ENCODE data around the gene ZNF736.
"Not testable (repeated sequence)": the region's sequence is repeated elsewhere in the genome, so short reads cannot be mapped to it uniquely, and the experiment has no call there.

Gene ZNF736

GRCh38 chr7:64314566-64314965 is 805 bp downstream of the ZNF736 start:
- Histone ChIP-seq H3K27me3 (ENCODE audit: insufficient read depth, low read length, poor library complexity, severe bottlenecking) (no peaks in the 10 kb centered on the region), H4K20me1 (ENCODE audit: insufficient read depth, low read length, poor library complexity, severe bottlenecking) (peaks cover 45% of the 10 kb centered on the region), H3K36me3 (ENCODE audit: insufficient read depth, low read length) (no peaks in the 10 kb centered on the region), H3K4me3 (ENCODE audit: low read length, poor library complexity, severe bottlenecking) (peak overlapping the region; percentile 82), H3K4me1 (ENCODE audit: insufficient read depth, low read length, poor library complexity, severe bottlenecking) (peaks cover 29% of the 10 kb centered on the region), H3K9me3 (ENCODE audit: insufficient read depth, low read depth, low read length) (no peaks in the 10 kb centered on the region), H3F3A (ENCODE audit: low read depth) (no peaks in the 10 kb centered on the region), H3K79me2 (ENCODE audit: insufficient read depth, low read length) (peaks cover 54% of the 10 kb centered on the region), H3K9me2 (replicated peaks; ENCODE audit: low read depth, low read length) (no peaks in the 10 kb centered on the region), H3K4me2 (ENCODE audit: low read depth, low read length, poor library complexity, severe bottlenecking) (peak overlapping the region; percentile 81), H2AFZ (ENCODE audit: low read length) (0 out of 2 replicates have a peak overlapping the region, but pooled peaks have one; percentile 92), H3K9ac (ENCODE audit: low read depth, low read length, poor library complexity, severe bottlenecking) (peak overlapping the region; percentile 92)
- TF ChIP-seq, protein P1, sequence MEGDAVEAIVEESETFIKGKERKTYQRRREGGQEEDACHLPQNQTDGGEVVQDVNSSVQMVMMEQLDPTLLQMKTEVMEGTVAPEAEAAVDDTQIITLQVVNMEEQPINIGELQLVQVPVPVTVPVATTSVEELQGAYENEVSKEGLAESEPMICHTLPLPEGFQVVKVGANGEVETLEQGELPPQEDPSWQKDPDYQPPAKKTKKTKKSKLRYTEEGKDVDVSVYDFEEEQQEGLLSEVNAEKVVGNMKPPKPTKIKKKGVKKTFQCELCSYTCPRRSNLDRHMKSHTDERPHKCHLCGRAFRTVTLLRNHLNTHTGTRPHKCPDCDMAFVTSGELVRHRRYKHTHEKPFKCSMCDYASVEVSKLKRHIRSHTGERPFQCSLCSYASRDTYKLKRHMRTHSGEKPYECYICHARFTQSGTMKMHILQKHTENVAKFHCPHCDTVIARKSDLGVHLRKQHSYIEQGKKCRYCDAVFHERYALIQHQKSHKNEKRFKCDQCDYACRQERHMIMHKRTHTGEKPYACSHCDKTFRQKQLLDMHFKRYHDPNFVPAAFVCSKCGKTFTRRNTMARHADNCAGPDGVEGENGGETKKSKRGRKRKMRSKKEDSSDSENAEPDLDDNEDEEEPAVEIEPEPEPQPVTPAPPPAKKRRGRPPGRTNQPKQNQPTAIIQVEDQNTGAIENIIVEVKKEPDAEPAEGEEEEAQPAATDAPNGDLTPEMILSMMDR (conservative IDR thresholded peaks at IDR 0.05; ENCODE audit: low read length) = no peak
- TF ChIP-seq EZH2phosphoT487 (IDR thresholded peaks at IDR 0.05; ENCODE audit: borderline replicate concordance) = no peak

GRCh38 chr7:64316031-64316742 is 2.4 kb downstream of the ZNF736 start:
- Histone ChIP-seq H3K4me1 (ENCODE audit: insufficient read depth, low read length, poor library complexity, severe bottlenecking) (peaks cover 29% of the 10 kb centered on the region), H3K9ac (ENCODE audit: low read depth, low read length, poor library complexity, severe bottlenecking) (peak overlapping the region; percentile 92), H3K4me2 (ENCODE audit: low read depth, low read length, poor library complexity, severe bottlenecking) (peak overlapping the region; percentile 81), H3K4me3 (ENCODE audit: low read length, poor library complexity, severe bottlenecking) (peak overlapping the region; percentile 82), H4K20me1 (ENCODE audit: insufficient read depth, low read length, poor library complexity, severe bottlenecking) (peaks cover 52% of the 10 kb centered on the region), H3K79me2 (ENCODE audit: insufficient read depth, low read length) (peaks cover 70% of the 10 kb centered on the region)
- H3K27me3 ChIP-seq (ENCODE audit: insufficient read depth, low read length, poor library complexity, severe bottlenecking); H2AFZ ChIP-seq (ENCODE audit: low read length); H3F3A ChIP-seq (ENCODE audit: low read depth); H3K36me3 ChIP-seq (ENCODE audit: insufficient read depth, low read length); H3K9me3 ChIP-seq (ENCODE audit: insufficient read depth, low read depth, low read length); H3K9me2 ChIP-seq (replicated peaks; ENCODE audit: low read depth, low read length): not testable (repeated sequence)

DNA sequence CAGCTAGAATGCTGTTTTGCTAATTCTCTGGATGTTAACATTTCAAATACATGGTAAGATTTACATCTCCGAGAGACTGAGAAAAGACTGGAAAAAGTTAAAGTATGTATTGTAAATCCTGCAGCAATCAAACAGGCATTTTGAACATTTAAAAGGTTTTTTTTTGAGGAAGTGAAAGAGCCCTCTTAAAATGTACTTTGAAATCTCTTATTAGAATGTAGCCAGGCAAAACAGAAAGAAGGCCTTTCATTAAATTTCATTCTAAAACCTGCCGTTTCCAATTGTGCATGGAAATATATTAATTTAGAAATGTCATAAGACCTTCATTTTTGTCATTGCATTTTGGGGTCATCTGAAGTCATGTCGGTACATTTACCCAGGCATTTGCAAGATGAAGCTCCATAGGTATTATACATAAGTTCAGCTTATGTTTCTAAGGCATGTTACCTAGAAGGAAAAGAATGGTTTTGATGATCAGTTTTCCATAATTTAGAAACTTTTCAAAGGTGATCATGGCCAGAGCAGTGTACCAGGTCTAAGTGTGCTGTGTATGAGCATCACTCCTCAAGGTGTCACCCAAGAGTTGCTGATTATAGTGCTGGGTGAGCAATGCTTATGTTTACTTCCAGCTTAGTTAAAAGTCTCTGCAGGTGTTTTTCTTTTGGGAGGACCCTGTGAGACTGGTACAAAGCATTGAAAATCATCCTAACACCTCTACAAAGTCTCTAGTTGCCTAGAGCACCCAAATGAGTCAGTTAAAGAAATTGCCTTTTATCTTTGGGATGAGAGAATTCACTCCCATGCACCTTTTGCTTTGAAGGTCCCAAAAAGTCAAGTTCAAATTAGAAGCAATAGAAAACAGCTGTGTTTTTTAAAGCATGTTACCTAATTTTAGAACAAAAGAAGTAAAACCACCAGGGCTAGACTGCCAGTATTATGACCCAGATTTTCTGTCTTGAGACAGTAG is 7.1 kb downstream of the ZNF736 start:
- no peak overlapping the region for H3K9ac ChIP-seq (ENCODE audit: low read depth, low read length, poor library complexity, severe bottlenecking)
- no peaks in the 10 kb centered on the region for H3F3A ChIP-seq (ENCODE audit: low read depth)
- H3K9me3 ChIP-seq (ENCODE audit: insufficient read depth, low read depth, low read length) = no peaks in the 10 kb centered on the region
- peaks cover 17% of the 10 kb centered on the region for H3K4me1 ChIP-seq (ENCODE audit: insufficient read depth, low read length, poor library complexity, severe bottlenecking)
- peak overlapping the region; percentile 19 for H3K4me3 ChIP-seq (ENCODE audit: low read length, poor library complexity, severe bottlenecking)
- TF ChIP-seq, protein P1 (conservative IDR thresholded peaks at IDR 0.05; ENCODE audit: low read length) = peak; percentile 56
- TF ChIP-seq EZH2phosphoT487 (IDR thresholded peaks at IDR 0.05; ENCODE audit: borderline replicate concordance) = no peak
- peaks cover 92% of the 10 kb centered on the region for H3K79me2 ChIP-seq (ENCODE audit: insufficient read depth, low read length)
- H4K20me1 ChIP-seq (ENCODE audit: insufficient read depth, low read length, poor library complexity, severe bottlenecking) = peaks cover 79% of the 10 kb centered on the region
- no peak overlapping the region for H2AFZ ChIP-seq (ENCODE audit: low read length)
- no peaks in the 10 kb centered on the region for H3K27me3 ChIP-seq (ENCODE audit: insufficient read depth, low read length, poor library complexity, severe bottlenecking)
- H3K36me3 ChIP-seq (ENCODE audit: insufficient read depth, low read length) = no peaks in the 10 kb centered on the region; the same call in 1 of the 2 replicates
- peak overlapping the region; percentile 29 for H3K4me2 ChIP-seq (ENCODE audit: low read depth, low read length, poor library complexity, severe bottlenecking)
- H3K9me2 ChIP-seq (replicated peaks; ENCODE audit: low read depth, low read length) = no peaks in the 10 kb centered on the region

DNA sequence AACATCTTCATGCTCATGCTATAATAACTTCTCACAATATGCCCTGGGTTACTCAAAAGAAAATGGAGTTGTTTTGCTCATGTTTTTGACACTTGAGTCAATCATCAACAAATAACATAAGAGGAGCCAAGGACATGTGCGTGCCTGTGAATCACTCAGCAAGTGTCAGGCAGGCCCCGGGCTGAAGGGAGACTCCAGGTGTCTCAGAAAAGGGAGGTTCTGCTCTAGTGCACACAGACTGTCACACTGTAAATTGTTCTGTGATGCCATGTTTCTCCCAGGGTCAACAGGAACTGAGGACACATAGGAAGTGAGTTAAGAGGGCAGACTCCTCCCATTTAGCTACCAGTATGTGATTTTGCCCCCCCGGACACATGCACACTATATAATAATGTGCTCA is 10.4 kb downstream of the ZNF736 start:
- H3K4me3 ChIP-seq (ENCODE audit: low read length, poor library complexity, severe bottlenecking); H3K36me3 ChIP-seq (ENCODE audit: insufficient read depth, low read length); H3K4me1 ChIP-seq (ENCODE audit: insufficient read depth, low read length, poor library complexity, severe bottlenecking); H3K4me2 ChIP-seq (ENCODE audit: low read depth, low read length, poor library complexity, severe bottlenecking); H2AFZ ChIP-seq (ENCODE audit: low read length); H3K9me3 ChIP-seq (ENCODE audit: insufficient read depth, low read depth, low read length); H3K9ac ChIP-seq (ENCODE audit: low read depth, low read length, poor library complexity, severe bottlenecking); H3K9me2 ChIP-seq (replicated peaks; ENCODE audit: low read depth, low read length); H3K27me3 ChIP-seq (ENCODE audit: insufficient read depth, low read length, poor library complexity, severe bottlenecking); H3F3A ChIP-seq (ENCODE audit: low read depth): not testable (repeated sequence)
- Histone ChIP-seq H3K79me2 (ENCODE audit: insufficient read depth, low read length) (peaks cover 90% of the 10 kb centered on the region), H4K20me1 (ENCODE audit: insufficient read depth, low read length, poor library complexity, severe bottlenecking) (peaks cover 54% of the 10 kb centered on the region)

DNA sequence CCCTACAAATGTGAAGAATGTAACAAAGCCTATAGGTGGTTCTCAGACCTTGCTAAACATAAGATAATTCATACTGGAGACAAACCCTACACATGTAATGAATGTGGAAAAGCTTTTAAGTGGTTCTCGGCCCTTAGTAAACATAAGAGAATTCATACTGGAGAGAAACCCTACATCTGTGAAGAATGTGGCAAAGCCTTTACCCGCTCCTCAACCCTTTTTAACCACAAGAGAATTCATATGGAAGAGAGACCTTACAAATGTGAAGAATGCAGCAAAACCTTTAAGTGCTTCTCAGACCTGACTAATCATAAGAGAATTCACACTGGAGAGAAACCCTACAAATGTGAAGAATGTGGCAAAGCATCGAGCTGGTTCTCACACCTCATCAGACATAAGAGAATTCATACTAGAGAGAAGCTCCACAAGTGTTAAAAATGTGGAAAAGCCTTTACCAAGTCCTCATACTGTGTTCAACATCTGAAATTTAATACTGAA is 35.0 kb downstream of the ZNF736 start:
- H3K9ac ChIP-seq (ENCODE audit: low read depth, low read length, poor library complexity, severe bottlenecking); H3K4me2 ChIP-seq (ENCODE audit: low read depth, low read length, poor library complexity, severe bottlenecking); H4K20me1 ChIP-seq (ENCODE audit: insufficient read depth, low read length, poor library complexity, severe bottlenecking); H3F3A ChIP-seq (ENCODE audit: low read depth); H3K9me2 ChIP-seq (replicated peaks; ENCODE audit: low read depth, low read length); H3K4me1 ChIP-seq (ENCODE audit: insufficient read depth, low read length, poor library complexity, severe bottlenecking); H3K79me2 ChIP-seq (ENCODE audit: insufficient read depth, low read length); H3K27me3 ChIP-seq (ENCODE audit: insufficient read depth, low read length, poor library complexity, severe bottlenecking); H3K4me3 ChIP-seq (ENCODE audit: low read length, poor library complexity, severe bottlenecking); H2AFZ ChIP-seq (ENCODE audit: low read length): not testable (repeated sequence)
- Histone ChIP-seq H3K9me3 (ENCODE audit: insufficient read depth, low read depth, low read length) (peaks cover 74% of the 10 kb centered on the region), H3K36me3 (ENCODE audit: insufficient read depth, low read length) (peaks cover 54% of the 10 kb centered on the region)
